Measurements from ENCODE around the gene KCNIP1. TPM values are rescaled to one million over a fixed set of nuclear protein-coding genes. Genes with fewer than 3 reads are reported as not detected.

KCNIP1 gene
- total RNA-seq, 1 experiment from 2014 or later, result not detected

GRCh38 chr5:170691657-170692056, 187.8 kb downstream of the KCNIP1 start:
- no peak for TF ChIP-seq EZH2 (IDR thresholded peaks at IDR 0.05; ENCODE audit: low read length, unreplicated experiment)
- TF ChIP-seq, protein P1, sequence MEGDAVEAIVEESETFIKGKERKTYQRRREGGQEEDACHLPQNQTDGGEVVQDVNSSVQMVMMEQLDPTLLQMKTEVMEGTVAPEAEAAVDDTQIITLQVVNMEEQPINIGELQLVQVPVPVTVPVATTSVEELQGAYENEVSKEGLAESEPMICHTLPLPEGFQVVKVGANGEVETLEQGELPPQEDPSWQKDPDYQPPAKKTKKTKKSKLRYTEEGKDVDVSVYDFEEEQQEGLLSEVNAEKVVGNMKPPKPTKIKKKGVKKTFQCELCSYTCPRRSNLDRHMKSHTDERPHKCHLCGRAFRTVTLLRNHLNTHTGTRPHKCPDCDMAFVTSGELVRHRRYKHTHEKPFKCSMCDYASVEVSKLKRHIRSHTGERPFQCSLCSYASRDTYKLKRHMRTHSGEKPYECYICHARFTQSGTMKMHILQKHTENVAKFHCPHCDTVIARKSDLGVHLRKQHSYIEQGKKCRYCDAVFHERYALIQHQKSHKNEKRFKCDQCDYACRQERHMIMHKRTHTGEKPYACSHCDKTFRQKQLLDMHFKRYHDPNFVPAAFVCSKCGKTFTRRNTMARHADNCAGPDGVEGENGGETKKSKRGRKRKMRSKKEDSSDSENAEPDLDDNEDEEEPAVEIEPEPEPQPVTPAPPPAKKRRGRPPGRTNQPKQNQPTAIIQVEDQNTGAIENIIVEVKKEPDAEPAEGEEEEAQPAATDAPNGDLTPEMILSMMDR (conservative IDR thresholded peaks at IDR 0.05; ENCODE audit: low read depth, low read length), result no peak
- Histone ChIP-seq H3K9me2 (replicated peaks; ENCODE audit: low read length) (no peaks in the 10 kb centered on the region), H3K4me2 (ENCODE audit: low read length) (no peak overlapping the region), H3K79me2 (ENCODE audit: low read length) (no peaks in the 10 kb centered on the region), H3K36me3 (ENCODE audit: low read depth, low read length) (no peaks in the 10 kb centered on the region), H3K4me3 (ENCODE audit: low read length) (no peak overlapping the region), H3K9ac (ENCODE audit: low read length) (no peak overlapping the region), H3K4me1 (ENCODE audit: insufficient read depth, low read length) (no peaks in the 10 kb centered on the region), H2AFZ (ENCODE audit: low read length) (no peak overlapping the region), H3F3A (ENCODE audit: low read length, unreplicated experiment) (no peaks in the 10 kb centered on the region), H3K27ac (ENCODE audit: low read length) (no peak overlapping the region), H4K20me1 (ENCODE audit: low read length) (no peaks in the 10 kb centered on the region), H3K9me3 (ENCODE audit: low read length) (no peaks in the 10 kb centered on the region), H3K27me3 (ENCODE audit: low read length) (peaks cover 59% of the 10 kb centered on the region)
- ATAC-seq (no peak), DNase-seq (no peak)
- no TSS peak for BruUV-seq (replicated peaks)
- CTCF ChIA-PET, result no interaction called here
- intact Hi-C loops (cut with micrococcal nuclease), result no loop called here
- POLR2A ChIA-PET (ENCODE audit: unreplicated experiment), result no interaction called here

- H3K27ac ChIP-seq (ENCODE audit: low read length), result no peak overlapping the region
- H3K4me1 ChIP-seq (ENCODE audit: insufficient read depth, low read length), result no peaks in the 10 kb centered on the region
- H3K9me3 ChIP-seq (ENCODE audit: low read length), result no peaks in the 10 kb centered on the region
- no peaks in the 10 kb centered on the region for H3K36me3 ChIP-seq (ENCODE audit: low read depth, low read length)
- ATAC-seq (no peak), DNase-seq (no peak)
- ChIA-PET CTCF (no interaction called here), POLR2A (ENCODE audit: unreplicated experiment) (no interaction called here)
- no TSS peak for BruUV-seq (replicated peaks)
- no peak for TF ChIP-seq EZH2 (IDR thresholded peaks at IDR 0.05; ENCODE audit: low read length, unreplicated experiment)
- no peak for TF ChIP-seq EZH2phosphoT487 (IDR thresholded peaks at IDR 0.05; ENCODE audit: borderline replicate concordance, low read length)
- TF ChIP-seq, protein P1 (conservative IDR thresholded peaks at IDR 0.05; ENCODE audit: low read depth, low read length), result no peak
- H3K4me2 ChIP-seq (ENCODE audit: low read length), result no peak overlapping the region
- H3K9ac ChIP-seq (ENCODE audit: low read length), result no peak overlapping the region
- no peaks in the 10 kb centered on the region for H4K20me1 ChIP-seq (ENCODE audit: low read length)
- peaks cover 54% of the 10 kb centered on the region for H3K27me3 ChIP-seq (ENCODE audit: low read length)
- H3K4me3 ChIP-seq (ENCODE audit: low read length), result no peak overlapping the region
- H3K9me2 ChIP-seq (replicated peaks; ENCODE audit: low read length), result no peaks in the 10 kb centered on the region
- intact Hi-C loops (cut with micrococcal nuclease), result no loop called here
- no peaks in the 10 kb centered on the region for H3F3A ChIP-seq (ENCODE audit: low read length, unreplicated experiment)
- H3K79me2 ChIP-seq (ENCODE audit: low read length), result no peaks in the 10 kb centered on the region
- no peak overlapping the region for H2AFZ ChIP-seq (ENCODE audit: low read length)
Observed at GRCh38 chr5:170693701-170694100, 189.9 kb downstream of the KCNIP1 start.

- no peak for ATAC-seq
- ChIA-PET POLR2A (ENCODE audit: unreplicated experiment) (no interaction called here), CTCF (no interaction called here)
- Histone ChIP-seq H2AFZ (ENCODE audit: low read length) (no peak overlapping the region), H4K20me1 (ENCODE audit: low read length) (no peaks in the 10 kb centered on the region), H3K79me2 (ENCODE audit: low read length) (no peaks in the 10 kb centered on the region), H3K9me2 (replicated peaks; ENCODE audit: low read length) (no peaks in the 10 kb centered on the region), H3K4me1 (ENCODE audit: insufficient read depth, low read length) (no peaks in the 10 kb centered on the region), H3K4me2 (ENCODE audit: low read length) (no peak overlapping the region), H3K4me3 (ENCODE audit: low read length) (no peak overlapping the region), H3K36me3 (ENCODE audit: low read depth, low read length) (no peaks in the 10 kb centered on the region), H3K27ac (ENCODE audit: low read length) (no peak overlapping the region), H3K9ac (ENCODE audit: low read length) (no peak overlapping the region), H3F3A (ENCODE audit: low read length, unreplicated experiment) (no peaks in the 10 kb centered on the region), H3K9me3 (ENCODE audit: low read length) (no peaks in the 10 kb centered on the region), H3K27me3 (ENCODE audit: low read length) (peaks cover 59% of the 10 kb centered on the region)
- BruUV-seq (replicated peaks), result no TSS peak
- DNase-seq, result no peak
- TF ChIP-seq EZH2phosphoT487 (IDR thresholded peaks at IDR 0.05; ENCODE audit: borderline replicate concordance, low read length) (no peak), EZH2 (IDR thresholded peaks at IDR 0.05; ENCODE audit: low read length, unreplicated experiment) (no peak)
- TF ChIP-seq, protein P1 (conservative IDR thresholded peaks at IDR 0.05; ENCODE audit: low read depth, low read length), result no peak
- intact Hi-C loops (cut with micrococcal nuclease), result no loop called here
Observed at GRCh38 chr5:170694911-170695310, 191.1 kb downstream of the KCNIP1 start.

All from PC-3 (cell line).